Heart right ventricle (tissue), 16 donors: Measurements from ENCODE around the gene PAK1. TPM values are rescaled to one million over a fixed set of nuclear protein-coding genes. Genes with fewer than 3 reads are reported as not detected.
"Not testable (repeated sequence)": the region's sequence is repeated elsewhere in the genome, so short reads cannot be mapped to it uniquely, and the experiment has no call there.

Experiments
- ATAC-seq, 8 donors: fragments of 200-7000 bp; cut with Tn5 transposase; one replicate each; pipeline ENCODE4 v1.9.1; 2020; ENCODE audit warnings: mild to moderate bottlenecking in 8 of 8, moderate library complexity in 8 of 8, moderate number of reproducible peaks in 1 of 8
- DNase-seq, 2 donors: peaks; one replicate each; pipeline ENCODE4 v3.0.0-alpha.2; 2020
- H3K27ac ChIP-seq, 10 donors: fragments of 200-600 bp; sonication (generic) in 2 of 10; one replicate each; pipeline versions ENCODE4 v1.5.0 to v1.8.0; 2020 to 2022; ENCODE audit warnings: mild to moderate bottlenecking in 3 of 10
- H3K27me3 ChIP-seq, 7 donors: fragments of 200-600 bp; one replicate each; pipeline ENCODE4 v1.8.0; 2021 to 2022; ENCODE audit warnings: mild to moderate bottlenecking in 2 of 7
- H3K36me3 ChIP-seq, 9 donors: fragments of 200-600 bp; sonication (generic) in 1 of 9; one replicate each; pipeline versions ENCODE4 v1.5.0 to v1.8.0; 2020 to 2022; ENCODE audit warnings: mild to moderate bottlenecking in 2 of 9
- H3K4me1 ChIP-seq, 9 donors: fragments of 200-600 bp; sonication (generic) in 1 of 9; one replicate each; pipeline versions ENCODE4 v1.5.0 to v1.8.0; 2020 to 2022; ENCODE audit warnings: mild to moderate bottlenecking in 4 of 9
- H3K4me3 ChIP-seq, 10 donors: fragments of 200-600 bp; sonication (generic) in 2 of 10; one replicate each; pipeline versions ENCODE4 v1.5.0 to v1.8.0; 2020 to 2022; ENCODE audit warnings: mild to moderate bottlenecking in 7 of 10, moderate library complexity in 2 of 10
- H3K9me3 ChIP-seq, 11 donors: fragments of 200-600 bp in 10 of 11; sonication (generic) in 2 of 11; one replicate each; pipeline versions ENCODE4 v1.5.0 to v1.8.0; 2013 to 2022; ENCODE audit warnings: mild to moderate bottlenecking in 2 of 11, control low read depth in 1 of 11, moderate library complexity in 1 of 11
- CTCF ChIP-seq, 9 donors: fragments of 200-600 bp; sonication (generic) in 2 of 9; IDR thresholded peaks; one replicate each; pipeline versions ENCODE4 v1.5.0 to v1.8.0; 2021 to 2022; ENCODE audit warnings: antibody characterized with exemption in 9 of 9, mild to moderate bottlenecking in 5 of 9, moderate library complexity in 1 of 9
- WGBS, 2 donors: extraction: QIAGEN DNeasy Blood & Tissue Kit; methylation state at CpG; one replicate each; pipeline ENCODE4 v1.1.7; 2013; ENCODE audit warnings: inconsistent platforms in 1 of 2; 5-methylcytosine and 5-hydroxymethylcytosine counted together
- intact Hi-C, 10 donors: fragments of 100-400 bp; cut with DNase I; formaldehyde crosslinking; loops; one replicate each; pipeline versions ENCODE4 v1.11.1 to v1.14.2; 2022
- polyA plus RNA-seq, 2 donors: library from polyadenylated mRNA; stranded (reverse); fragments of 200-250 nt; gene quantifications; one replicate each; pipeline ENCODE4 v1.2.3, GENCODE V29; 2013
- total RNA-seq, 10 donors: library from RNA; stranded (reverse); fragmentation: NEBNext Ultra II Directional in 3 of 10; extraction: Animal tissue kit (Norgen Biotek cat#: 25700) in 3 of 10; gene quantifications; one replicate each; pipeline versions ENCODE4 v1.2.1 to v1.2.4, GENCODE V29; 2021 to 2023
- donor health status: Arrhythmogenic right ventricular cardiomyopathy.
- donor health status: ischemic (EF 13 %, LVEDD 7.1; RV severe dilation, severe dysfunction).
- donor health status: healthy with polysubstance abuse.
- donor health status: DM: no; HTN: yes; CAD: no.
- donor health status: DM: no; HTN: no; CAD: no.
- donor health status: ischemic (EF 25% LVEDD 6.9; RV normal size, moderate dysfunction).
- donor health status: ischemic (EF 25% LVEDD 5.7; RV mildly dilated, moderate dysfunction).
- donor health status: healthy.
- donor health status: DM: yes; HTN: yes; CAD: no.
- donor health status: Ischemic cardiomyopathy.
- donor health status: ischemic (EF 35%, LVEDD 5.7; RV mildly dilated, moderate dysfunction).
- donor health status: nonischemic (EF 11% LVEDD 7.7; RV severe dilation, severe dysfunction).
- donor health status: DM: yes; HTN: yes; CAD: no.
- donor health status: PGD.
- donor health status: ischemic (EF 29% LVEDD 5.4; RV normal size, mild dysfunction).
- donor health status: nonischemic (EF 23%, LVEDD 6.1; RV moderate dilation, normal function).

The PAK1 gene
- total and polyA plus RNA-seq, 12 donors: 2.4 to 17.7 (median 6.8) TPM

- TF ChIP-seq CTCF (IDR thresholded peaks at IDR 0.05): no peak
- Histone ChIP-seq H3K27me3 (no peaks in the 10 kb centered on the region), H3K36me3 (peaks cover 0 to 9% (median 0%) of the 10 kb centered on the region in 9 donors), H3K4me1 (peaks cover 0 to 31% (median 20%) of the 10 kb centered on the region in 9 donors), H3K9me3 (no peaks in the 10 kb centered on the region), H3K4me3 (no peak overlapping the region), H3K27ac (no peak overlapping the region)
- ATAC-seq (no peak), DNase-seq (no peak)
- intact Hi-C loops: loop anchor here in 1 of 10 donors (10.0 kb wide), 1 partner anchor 60 kb away; no protein-coding TSS in a partner anchor
- 44 to 47% methylated on average over 2 of the region's 2 CpGs for WGBS, 2 donors
Observed at GRCh38 chr11:77384571-77384970, 89.3 kb downstream of the PAK1 start.

- intact Hi-C loops: loop anchor here in 1 of 10 donors (10.0 kb wide), 1 partner anchor 61 kb away; no protein-coding TSS in a partner anchor
- not testable (repeated sequence) for H3K9me3 ChIP-seq, H3K27ac ChIP-seq, H3K4me3 ChIP-seq, ATAC-seq, H3K27me3 ChIP-seq, DNase-seq
- WGBS, 2 donors: 97 to 98% methylated on average over 7 of the region's 7 CpGs
- H3K4me1 ChIP-seq: peaks cover 0 to 31% (median 20%) of the 10 kb centered on the region in 9 donors
- H3K36me3 ChIP-seq: peaks cover 0 to 21% (median 0%) of the 10 kb centered on the region in 9 donors
Observed at GRCh38 chr11:77383349-77383748, 90.5 kb downstream of the PAK1 start.

GRCh38 chr11:77381729-77382665 is 91.9 kb downstream of the PAK1 start:
- no peak overlapping the region for H3K4me3 ChIP-seq
- DNase-seq (no peak), ATAC-seq (peak in 7 of 8 donors; percentile 43 to 85 (median 60))
- peaks cover 0 to 33% (median 0%) of the 10 kb centered on the region in 9 donors for H3K36me3 ChIP-seq
- peaks cover 0 to 31% (median 20%) of the 10 kb centered on the region in 9 donors for H3K4me1 ChIP-seq
- intact Hi-C loops: loop anchor here in 1 of 10 donors (10.0 kb wide), 1 partner anchor 63 kb away; no protein-coding TSS in a partner anchor
- WGBS, 2 donors: 33 to 45% methylated on average over 2 of the region's 2 CpGs
- H3K27ac ChIP-seq: peak overlapping the region in 5 of 10 donors; percentile 7 to 60 (median 27)
- no peaks in the 10 kb centered on the region for H3K9me3 ChIP-seq
- no peak for TF ChIP-seq CTCF (IDR thresholded peaks at IDR 0.05)
- no peaks in the 10 kb centered on the region for H3K27me3 ChIP-seq

GRCh38 chr11:77379934-77380333 is 94.0 kb downstream of the PAK1 start:
- H3K36me3 ChIP-seq: peaks cover 0 to 52% (median 0%) of the 10 kb centered on the region in 9 donors
- intact Hi-C loops: loop anchor here in 1 of 10 donors (10.0 kb wide), 1 partner anchor 65 kb away; no protein-coding TSS in a partner anchor

More at GRCh38 chr11:77379934-77380333, 94.0 kb downstream of the PAK1 start:
- no peak for ATAC-seq
- Histone ChIP-seq H3K27me3 (no peaks in the 10 kb centered on the region), H3K27ac (no peak overlapping the region), H3K9me3 (no peaks in the 10 kb centered on the region), H3K4me1 (peaks cover 0 to 16% (median 13%) of the 10 kb centered on the region in 9 donors), H3K4me3 (no peak overlapping the region)
- no peak for TF ChIP-seq CTCF (IDR thresholded peaks at IDR 0.05)
- no peak for DNase-seq
- WGBS, 2 donors: 86 to 91% methylated on average over 5 of the region's 5 CpGs
